Inferior parietal cortex (tissue), 1 donor: ENCODE results near the gene EOLA1.
"Not testable (repeated sequence)": the region's sequence is repeated elsewhere in the genome, so short reads cannot be mapped to it uniquely, and the experiment has no call there.

Source experiments
- DNase-seq: peaks from one replicate; pipeline ENCODE4 v3.0.0-alpha.2; 2016; ENCODE audit errors: extremely low spot score

Gene EOLA1

GRCh38 chrX:149540621-149541520, at the start of gene EOLA1:
TSS of gene EOLA1 (plus strand) at chrX:149541012. CDS start at chrX:149545631, 4,619 bp downstream.
- DNase-seq: peak; percentile 83

DNA sequence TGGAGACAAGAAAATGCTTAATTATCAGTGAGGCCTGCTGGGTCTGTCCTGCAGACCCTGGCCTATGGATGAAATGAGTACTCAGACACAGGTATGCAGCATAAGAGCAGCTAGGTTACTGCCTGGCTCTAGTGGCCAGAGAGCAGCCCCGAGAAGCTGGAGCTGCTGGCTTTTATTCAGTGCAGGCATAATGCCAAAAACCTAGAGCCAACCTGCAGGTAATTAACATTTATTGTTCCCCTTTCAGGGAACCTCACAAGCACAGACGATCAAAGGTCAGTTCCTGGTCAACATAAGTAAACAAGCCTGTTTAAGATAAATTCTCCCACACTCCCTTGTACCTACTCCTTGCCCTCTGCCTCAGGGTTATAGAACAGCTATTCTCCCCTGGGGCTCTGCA, 49.0 kb upstream of the EOLA1 start:
- no peak for DNase-seq

DNA sequence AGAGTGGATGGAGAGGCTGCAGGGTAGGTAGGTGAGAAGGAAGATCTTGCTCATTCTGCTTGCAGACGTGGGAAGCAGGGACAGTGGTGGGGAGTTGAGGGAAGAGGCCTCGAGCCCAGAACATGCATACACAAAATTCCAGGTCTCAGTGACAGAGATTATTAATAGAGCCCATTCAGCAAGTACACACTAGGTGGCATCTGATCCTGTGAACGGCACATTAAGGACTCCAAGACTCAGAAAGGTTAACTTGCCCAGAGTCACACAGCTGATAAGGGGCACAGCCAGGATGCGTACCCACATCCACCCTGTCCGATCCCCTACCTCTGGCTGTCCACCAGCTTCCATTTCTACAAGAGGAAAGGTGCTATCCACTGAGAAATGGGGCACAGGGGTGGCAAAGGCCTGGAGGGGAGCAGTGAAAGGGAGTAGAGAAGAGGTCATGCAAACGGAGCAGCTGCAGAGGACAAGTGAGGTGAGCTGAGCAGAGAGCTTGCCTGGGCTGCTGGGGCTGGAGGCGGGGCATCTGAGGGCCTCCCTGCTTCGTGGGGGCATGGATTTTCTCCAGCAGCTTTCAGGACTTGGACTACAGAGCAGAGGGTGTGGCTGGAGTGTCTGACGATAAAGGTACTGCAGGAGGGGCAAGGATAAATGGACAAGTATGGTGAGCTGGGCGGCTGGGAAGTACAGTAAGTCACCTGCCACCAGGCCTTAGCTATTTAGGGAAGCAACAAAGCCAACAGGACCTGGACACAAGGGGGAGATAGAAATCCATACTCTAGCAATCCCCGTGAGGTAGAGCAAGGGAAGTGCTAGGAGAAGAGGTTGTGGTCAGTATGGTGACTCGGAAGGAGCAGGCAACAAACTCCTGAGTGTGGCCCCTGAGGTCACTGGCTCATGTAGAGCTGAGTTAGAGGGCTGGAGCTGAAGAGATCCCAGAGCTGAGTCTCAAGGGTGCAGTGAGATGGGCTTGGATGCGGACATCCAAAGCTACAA, 46.9 kb upstream of the EOLA1 start:
- no peak for DNase-seq

DNA sequence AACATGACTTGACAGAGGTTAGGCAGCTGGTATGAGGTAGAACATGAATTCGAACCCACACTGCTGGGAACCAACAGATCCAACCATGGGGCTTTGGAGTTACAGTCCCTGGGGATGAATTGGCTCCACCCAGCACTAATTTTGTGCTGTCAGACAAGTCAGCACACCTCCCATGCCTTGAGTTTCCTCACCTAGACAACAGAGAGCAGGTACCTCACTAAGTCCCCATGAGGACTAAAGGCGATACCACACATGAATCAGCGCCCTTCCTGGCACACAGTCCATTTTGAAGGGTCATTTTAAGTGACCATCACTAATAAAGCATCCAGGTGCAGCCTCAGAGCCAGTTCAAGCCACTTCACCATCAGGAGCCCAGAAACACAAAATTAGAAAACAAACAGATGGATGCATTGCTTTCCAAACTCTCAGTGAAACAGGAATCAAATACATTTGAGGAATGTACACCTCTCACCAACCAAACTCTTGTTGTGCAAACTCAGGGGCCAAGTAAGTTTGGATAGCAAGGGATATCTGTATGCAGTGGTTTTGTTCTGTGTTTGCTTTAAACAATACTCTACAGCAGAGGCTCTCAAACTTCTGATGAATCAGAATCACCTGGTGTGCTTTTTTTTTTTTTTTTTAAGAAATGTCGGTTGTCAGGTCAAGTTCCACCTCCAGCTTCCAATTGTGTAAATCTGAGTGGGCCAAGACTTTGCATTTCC, 45.8 kb upstream of the EOLA1 start:
- no peak for DNase-seq

GRCh38 chrX:149495573-149496071, 45.2 kb upstream of the EOLA1 start:
- DNase-seq: no peak

- no peak for DNase-seq
Observed at GRCh38 chrX:149497054-149497453, 43.8 kb upstream of the EOLA1 start.

DNA sequence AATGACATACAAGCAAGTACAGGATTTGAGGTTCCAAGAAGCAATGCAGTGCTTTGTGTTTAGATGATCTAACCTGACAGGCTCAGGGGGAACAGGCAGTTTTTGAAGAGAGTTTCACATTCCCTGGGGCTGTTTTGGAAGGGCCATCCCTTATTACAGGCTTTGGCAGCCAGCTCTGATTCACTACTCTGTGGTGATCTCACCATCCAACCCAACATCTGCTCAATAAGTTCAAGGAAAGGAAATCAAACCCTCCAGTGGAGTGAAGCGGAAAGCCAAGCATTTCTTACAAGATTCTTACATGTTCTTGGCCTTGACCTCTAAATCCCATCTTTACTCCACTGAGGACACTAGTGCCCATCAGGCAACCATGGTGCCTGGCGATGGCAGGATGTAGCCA, 43.2 kb upstream of the EOLA1 start:
- DNase-seq: no peak

DNA sequence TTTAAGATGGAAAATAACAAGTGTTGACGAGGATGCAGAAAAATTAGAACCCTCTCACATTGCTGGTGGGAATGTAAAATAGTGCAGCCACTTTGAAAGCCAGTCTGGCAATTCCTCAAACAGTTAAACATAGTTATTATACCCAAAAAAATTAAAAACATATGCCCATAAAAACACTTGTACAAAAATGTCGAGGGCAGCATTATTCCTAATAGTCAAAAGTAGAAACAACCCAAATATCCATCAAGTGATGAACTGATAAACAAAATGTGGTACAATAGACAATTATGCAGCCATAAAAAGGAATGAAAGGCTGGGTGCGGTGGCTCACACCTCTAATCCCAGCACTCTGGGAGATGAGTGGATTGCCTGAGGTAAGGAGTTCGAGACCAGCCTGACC, 42.0 kb upstream of the EOLA1 start:
- no peak for DNase-seq

- DNase-seq: no peak
Observed at GRCh38 chrX:149499766-149500165, 41.0 kb upstream of the EOLA1 start.

DNA sequence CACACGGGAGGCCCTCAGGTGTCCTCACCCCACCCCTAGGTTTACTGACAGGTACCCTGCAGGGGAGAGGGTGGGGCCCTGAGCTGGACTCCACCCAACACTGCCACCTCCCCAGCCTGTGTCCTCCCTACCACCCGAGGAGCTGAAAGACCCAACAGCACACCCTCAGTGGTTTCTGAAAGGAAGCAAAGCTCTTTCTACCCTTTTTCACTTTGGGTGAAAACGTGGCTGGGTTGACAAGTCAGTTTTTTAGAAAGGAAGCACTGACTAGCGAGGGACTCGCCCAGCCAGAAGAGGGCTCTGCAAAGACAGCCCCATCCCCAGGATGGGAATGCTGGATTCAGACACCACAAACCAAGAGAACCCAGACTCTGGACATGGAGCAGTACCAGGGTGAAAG, 37.9 kb upstream of the EOLA1 start:
- not testable (repeated sequence) for DNase-seq

GRCh38 chrX:149503446-149503845, 37.4 kb upstream of the EOLA1 start:
- DNase-seq: not testable (repeated sequence)

- no peak for DNase-seq
Observed at GRCh38 chrX:149504226-149504914, 36.4 kb upstream of the EOLA1 start.

GRCh38 chrX:149504915-149505651, 35.7 kb upstream of the EOLA1 start, which contains the start of gene IDS:
TSS of gene IDS (minus strand) at chrX:149505306. CDS start at chrX:149505137, 169 bp downstream.
- DNase-seq: peak; percentile 81

DNA sequence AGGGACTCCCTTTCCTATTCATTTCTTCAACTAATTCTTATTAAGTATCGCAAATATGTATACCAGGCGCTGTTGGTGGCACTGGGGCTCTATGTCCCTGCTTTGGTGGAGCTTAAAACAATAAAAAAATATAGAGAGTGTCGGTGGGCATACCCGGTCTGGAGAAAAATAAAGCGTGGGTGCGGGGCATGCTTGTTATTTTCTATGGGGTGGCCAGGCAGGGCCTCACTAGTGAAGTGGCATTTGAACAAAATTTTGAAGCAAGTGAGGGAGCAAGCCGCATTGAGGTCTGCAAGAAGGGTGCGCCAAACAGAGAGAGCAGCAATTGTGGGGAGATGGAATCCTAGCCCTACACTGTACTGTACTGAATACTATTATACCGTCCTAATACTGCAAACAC, 35.1 kb upstream of the EOLA1 start:
- no peak for DNase-seq

DNA sequence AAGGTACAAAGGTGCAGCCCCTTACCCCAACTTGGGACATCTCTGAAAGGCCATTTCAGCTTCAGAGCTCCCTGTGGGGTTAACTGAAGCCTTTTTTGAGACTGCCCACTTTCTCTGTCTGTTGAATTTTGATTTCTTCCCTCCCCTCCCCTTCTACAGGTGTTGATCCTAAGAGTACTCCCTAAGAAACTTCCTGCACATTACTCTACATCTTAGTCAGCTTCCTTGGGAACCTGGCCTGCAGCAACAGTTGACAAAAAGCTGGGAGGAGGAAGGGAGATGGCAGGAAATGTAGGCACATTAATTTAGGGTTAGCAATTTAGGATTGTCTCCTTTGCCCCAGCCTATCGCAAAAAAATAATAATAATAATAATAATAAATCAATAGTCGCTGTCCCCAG, 34.5 kb upstream of the EOLA1 start:
- no peak for DNase-seq

- DNase-seq: no peak
Observed at GRCh38 chrX:149508467-149508866, 32.3 kb upstream of the EOLA1 start.

DNA sequence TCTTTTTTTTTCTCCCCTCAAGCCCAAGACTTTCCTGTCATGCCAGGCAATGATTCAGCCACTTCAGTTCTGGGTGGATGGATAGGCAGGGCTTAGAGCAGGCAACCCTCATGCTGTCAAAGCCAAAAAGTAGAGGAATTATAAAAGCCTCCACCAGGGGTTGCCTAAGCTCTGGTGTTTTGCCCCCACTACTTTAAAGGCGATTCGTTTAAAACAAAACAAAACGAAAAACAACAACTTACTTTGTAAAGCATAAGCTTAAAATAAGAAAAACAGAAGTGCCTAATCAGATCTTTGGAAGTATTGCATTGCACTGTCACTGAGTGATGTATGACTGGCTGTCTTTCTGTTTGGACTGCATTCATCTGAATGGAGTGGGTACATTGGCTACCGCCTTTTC, 30.4 kb upstream of the EOLA1 start:
- no peak for DNase-seq

DNA sequence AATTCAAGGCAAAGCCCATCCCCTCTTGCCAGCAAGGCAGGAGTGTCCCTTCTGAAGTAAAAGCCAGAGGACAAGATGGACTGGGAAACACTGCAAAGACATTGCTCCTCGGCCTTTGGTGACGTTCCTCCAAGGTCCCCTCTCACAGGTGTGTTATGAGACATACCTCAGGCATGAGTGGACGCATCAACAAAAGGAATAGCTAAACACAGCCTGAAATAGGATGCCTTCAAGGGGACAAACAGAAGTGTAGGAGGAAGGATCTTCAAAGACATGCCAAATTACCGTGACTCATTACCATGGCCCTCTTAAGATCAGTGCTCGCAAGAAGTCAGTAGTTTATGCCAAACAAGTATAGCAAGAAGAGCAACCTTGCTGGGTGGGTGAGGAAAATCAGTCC, 29.7 kb upstream of the EOLA1 start:
- DNase-seq: no peak

DNA sequence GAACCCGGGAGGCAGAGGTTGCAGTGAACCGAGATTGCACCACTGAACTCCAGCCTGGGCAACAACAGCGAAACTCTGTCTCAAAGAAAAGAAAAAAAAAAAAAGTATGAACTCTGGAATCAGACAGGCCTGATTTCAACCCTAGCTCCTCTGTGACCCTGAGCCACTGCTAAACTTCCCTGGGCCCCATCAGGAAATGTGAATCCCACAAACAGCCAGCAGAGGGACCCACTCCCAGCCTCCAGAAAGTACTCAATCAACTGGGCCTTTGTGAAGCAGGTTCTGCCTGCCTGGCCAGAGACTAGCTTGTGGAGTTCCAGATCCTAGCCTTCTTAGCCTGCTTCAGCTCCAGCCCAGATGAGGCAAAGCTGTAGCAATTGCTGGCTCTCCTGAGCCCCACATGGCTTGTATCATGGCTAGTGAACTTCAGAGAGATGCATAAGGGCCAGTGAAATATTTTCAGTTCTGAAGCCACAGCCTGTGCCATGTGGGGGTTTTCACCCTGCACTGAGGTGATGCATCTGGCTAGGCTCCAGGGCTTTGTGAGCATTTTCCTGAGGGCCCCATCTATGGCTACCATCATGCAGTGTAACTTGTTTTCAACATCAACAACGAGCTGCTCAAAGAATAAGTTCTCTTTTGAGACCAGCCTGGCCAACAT, 28.5 kb upstream of the EOLA1 start:
- DNase-seq: peak; percentile 50
